ENCODE measurements around the gene TEX19. TPM values are rescaled to one million over a fixed set of nuclear protein-coding genes. Genes with fewer than 3 reads are reported as not detected.
"Not testable (repeated sequence)": the region's sequence is repeated elsewhere in the genome, so short reads cannot be mapped to it uniquely, and the experiment has no call there.

The TEX19 gene
- total RNA-seq, 2 experiments from 2014 or later, result 2.0 to 3.4 TPM

- DNase-seq (ENCODE audit: low spot score), result no peak
- Histone ChIP-seq H3K9me3 (ENCODE audit: low read length) (no peaks in the 10 kb centered on the region), H3K9me2 (ENCODE audit: insufficient read depth, low read length) (no peaks in the 10 kb centered on the region), H3K4me1 (ENCODE audit: insufficient read depth, low read length, poor library complexity, severe bottlenecking) (peaks cover 57% of the 10 kb centered on the region), H3K27ac (ENCODE audit: low read depth, low read length, poor library complexity, severe bottlenecking) (peak overlapping the region; percentile 59), H3K79me2 (ENCODE audit: insufficient read depth, low read depth, low read length) (no peaks in the 10 kb centered on the region), H3K4me3 (ENCODE audit: low read depth, low read length, poor library complexity, severe bottlenecking) (no peak overlapping the region), H3K36me3 (ENCODE audit: insufficient read depth, low read length) (no peaks in the 10 kb centered on the region), H3K4me2 (ENCODE audit: low read length) (peak overlapping the region; percentile 39), H4K20me1 (ENCODE audit: insufficient read depth, low read length) (no peaks in the 10 kb centered on the region), H2AFZ (ENCODE audit: low read length) (peak overlapping the region; percentile 58)
- POLR2A ChIA-PET, result interaction anchor here (0.7 to 3.0 kb wide), 7 partner anchors 8 to 100 kb away, joined by 3 to 15 read pairs (median 5); partner anchors contain the start of gene HEXD
- no TSS peak for BruUV-seq (replicated peaks)
- TF ChIP-seq CTCF (conservative IDR thresholded peaks at IDR 0.05; ENCODE audit: low read length), result no peak
- no peak for TF ChIP-seq EZH2phosphoT487 (IDR thresholded peaks at IDR 0.05; ENCODE audit: borderline replicate concordance, low read depth, low read length)
- CTCF ChIA-PET (ENCODE audit: unreplicated experiment), result interaction anchor here (0.8 to 1.1 kb wide), 3 partner anchors 9 to 136 kb away, joined by 3 to 4 read pairs (median 4); no protein-coding TSS in a partner anchor
- intact Hi-C loops (cut with micrococcal nuclease; ENCODE audit: unreplicated experiment), result loop anchor here (1.0 kb wide), 1 partner anchor 61 kb away; the partner anchor contains the start of genes HEXD and OGFOD3
These were observed 1.7 kb upstream of the TEX19 start for GRCh38 chr17:82357394-82357793.

- ChIA-PET POLR2A (interaction anchor here (0.6 to 3.0 kb wide), 4 partner anchors 9 to 64 kb away, joined by 4 to 15 read pairs (median 7); no protein-coding TSS in a partner anchor), CTCF (ENCODE audit: unreplicated experiment) (interaction anchor here (1.3 kb wide), 1 partner anchor 11 kb away, joined by 3 read pairs; no protein-coding TSS in a partner anchor)
- not testable (repeated sequence) for H3K36me3 ChIP-seq (ENCODE audit: insufficient read depth, low read length); H3K9me3 ChIP-seq (ENCODE audit: low read length); H2AFZ ChIP-seq (ENCODE audit: low read length); H3K9me2 ChIP-seq (ENCODE audit: insufficient read depth, low read length); H3K4me3 ChIP-seq (ENCODE audit: low read depth, low read length, poor library complexity, severe bottlenecking); DNase-seq (ENCODE audit: low spot score); BruUV-seq (replicated peaks); H3K4me2 ChIP-seq (ENCODE audit: low read length); H3K79me2 ChIP-seq (ENCODE audit: insufficient read depth, low read depth, low read length); H4K20me1 ChIP-seq (ENCODE audit: insufficient read depth, low read length)
- intact Hi-C loops (cut with micrococcal nuclease; ENCODE audit: unreplicated experiment), result loop anchor here (2.0 kb wide), 1 partner anchor 89 kb away; no protein-coding TSS in a partner anchor
- Histone ChIP-seq H3K27ac (ENCODE audit: low read depth, low read length, poor library complexity, severe bottlenecking) (peak overlapping the region; percentile 59), H3K4me1 (ENCODE audit: insufficient read depth, low read length, poor library complexity, severe bottlenecking) (peaks cover 46% of the 10 kb centered on the region)
These were observed 516 bp downstream of the TEX19 start for GRCh38 chr17:82359451-82360074.

GRCh38 chr17:82361885-82362633, 3.0 kb downstream of the TEX19 start:
- no TSS peak for BruUV-seq (replicated peaks)
- Histone ChIP-seq H3K4me1 (ENCODE audit: insufficient read depth, low read length, poor library complexity, severe bottlenecking) (peaks cover 53% of the 10 kb centered on the region), H4K20me1 (ENCODE audit: insufficient read depth, low read length) (no peaks in the 10 kb centered on the region), H3K9me3 (ENCODE audit: low read length) (no peaks in the 10 kb centered on the region), H3K4me2 (ENCODE audit: low read length) (no peak overlapping the region), H3K27ac (ENCODE audit: low read depth, low read length, poor library complexity, severe bottlenecking) (no peak overlapping the region), H3K79me2 (ENCODE audit: insufficient read depth, low read depth, low read length) (no peaks in the 10 kb centered on the region), H3K9me2 (ENCODE audit: insufficient read depth, low read length) (no peaks in the 10 kb centered on the region), H2AFZ (ENCODE audit: low read length) (no peak overlapping the region), H3K36me3 (ENCODE audit: insufficient read depth, low read length) (no peaks in the 10 kb centered on the region), H3K4me3 (ENCODE audit: low read depth, low read length, poor library complexity, severe bottlenecking) (no peak overlapping the region)
- POLR2A ChIA-PET, result interaction anchor here (0.6 to 1.5 kb wide), 3 partner anchors 8 to 18 kb away, joined by 4 to 9 read pairs (median 4); no protein-coding TSS in a partner anchor
- no peak for DNase-seq (ENCODE audit: low spot score)
- intact Hi-C loops (cut with micrococcal nuclease; ENCODE audit: unreplicated experiment), result no loop called here
- TF ChIP-seq EZH2phosphoT487 (IDR thresholded peaks at IDR 0.05; ENCODE audit: borderline replicate concordance, low read depth, low read length) (no peak), CTCF (conservative IDR thresholded peaks at IDR 0.05; ENCODE audit: low read length) (no peak)
- CTCF ChIA-PET (ENCODE audit: unreplicated experiment), result no interaction called here

Measured in OCI-LY7 (cell line).